AG09309 (cell line): ENCODE results near the gene CERS5.

Experiments used
- DNase-seq: peaks from one replicate; pipeline ENCODE4 v3.0.0-alpha.2; 2010; ENCODE audit warnings: low read depth
- H3K4me3 ChIP-seq: 2 replicates; pipeline ENCODE4 v1.5.1; 2011; ENCODE audit warnings: mild to moderate bottlenecking, low read depth, low read length, moderate library complexity; ENCODE audit not compliant: control insufficient read depth
- CTCF ChIP-seq: IDR thresholded peaks from 2 replicates; pipeline ENCODE4 v1.5.1; 2011; ENCODE audit warnings: mild to moderate bottlenecking, low read depth, low read length, inconsistent platforms; ENCODE audit not compliant: insufficient read depth, control insufficient read depth; ENCODE audit errors: missing control alignments

Gene CERS5

GRCh38 chr12:50083301-50083700 is 83.9 kb downstream of the CERS5 start:
- DNase-seq: no peak
- H3K4me3 ChIP-seq: no peak overlapping the region
- TF ChIP-seq CTCF: no peak

GRCh38 chr12:50082644-50083043 is 84.5 kb downstream of the CERS5 start:
- no peak for DNase-seq
- TF ChIP-seq CTCF: no peak

GRCh38 chr12:50081096-50081808 is 85.9 kb downstream of the CERS5 start:
- TF ChIP-seq CTCF: no peak
- no peak overlapping the region for H3K4me3 ChIP-seq
- no peak for DNase-seq

More at GRCh38 chr12:50082644-50083043, 84.5 kb downstream of the CERS5 start:
- no peak overlapping the region for H3K4me3 ChIP-seq

- H3K4me3 ChIP-seq: no peak overlapping the region
- TF ChIP-seq CTCF: no peak
- DNase-seq: no peak
Measured at GRCh38 chr12:50079771-50080170, 87.4 kb downstream of the CERS5 start.
